Measurements from ENCODE around the gene AIP.

AIP gene

GRCh38 chr11:67493548-67494370, 10.9 kb downstream of the AIP start:
- no peak for DNase-seq (ENCODE audit: low spot score)

GRCh38 chr11:67494371-67495233, 11.8 kb downstream of the AIP start:
- DNase-seq (ENCODE audit: low spot score) = no peak

GRCh38 chr11:67495234-67496005, 12.6 kb downstream of the AIP start:
- no peak for DNase-seq (ENCODE audit: low spot score)

GRCh38 chr11:67496113-67496512, 13.3 kb downstream of the AIP start:
- DNase-seq (ENCODE audit: low spot score) = no peak

GRCh38 chr11:67497656-67498291, 14.9 kb downstream of the AIP start:
- DNase-seq (ENCODE audit: low spot score) = no peak

GRCh38 chr11:67498544-67498972, 15.7 kb downstream of the AIP start:
- DNase-seq (ENCODE audit: low spot score) = no peak

GRCh38 chr11:67499808-67500483, 17.1 kb downstream of the AIP start:
- no peak for DNase-seq (ENCODE audit: low spot score)

GRCh38 chr11:67500484-67500821, 17.6 kb downstream of the AIP start:
- DNase-seq (ENCODE audit: low spot score) = no peak

- no peak for DNase-seq (ENCODE audit: low spot score)
These were observed 18.2 kb downstream of the AIP start for GRCh38 chr11:67500831-67501715.

GRCh38 chr11:67501854-67502253, 19.0 kb downstream of the AIP start:
- no peak for DNase-seq (ENCODE audit: low spot score)

- no peak for DNase-seq (ENCODE audit: low spot score)
These were observed 19.6 kb downstream of the AIP start for GRCh38 chr11:67502328-67502979.

- no peak for DNase-seq (ENCODE audit: low spot score)
These were observed 20.5 kb downstream of the AIP start for GRCh38 chr11:67503119-67504004.

GRCh38 chr11:67504005-67504949, 21.5 kb downstream of the AIP start:
- DNase-seq (ENCODE audit: low spot score) = peak; percentile 66

GRCh38 chr11:67504950-67505581, 22.2 kb downstream of the AIP start, which contains the start of gene PITPNM1:
TSS of gene PITPNM1 (minus strand) at chr11:67505363. CDS start at chr11:67504180, 1,183 bp downstream.
- peak; percentile 80 for DNase-seq (ENCODE audit: low spot score)

- peak; percentile 99 for DNase-seq (ENCODE audit: low spot score)
These were observed 23.0 kb downstream of the AIP start for GRCh38 chr11:67505605-67506396.

- DNase-seq (ENCODE audit: low spot score) = no peak
These were observed 23.7 kb downstream of the AIP start for GRCh38 chr11:67506426-67507051.
